Measurements from ENCODE around the gene FAM107B.

Gene FAM107B

DNA sequence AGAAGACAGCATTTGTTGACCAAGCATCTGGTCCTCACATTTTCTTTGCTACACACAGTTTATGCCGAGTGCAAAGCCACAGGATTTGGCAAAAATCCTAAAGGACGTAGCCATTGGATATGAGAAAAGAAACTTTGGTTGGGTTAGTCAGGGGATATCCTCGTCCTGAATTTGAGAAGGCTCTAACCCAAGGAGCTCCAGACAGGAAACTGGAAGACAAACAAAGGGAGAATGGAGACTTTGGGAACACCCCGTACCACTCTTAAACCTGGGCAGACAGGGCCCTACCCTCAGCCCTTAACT lies 297.3 kb downstream of the FAM107B start:
- DNase-seq: no peak

DNA sequence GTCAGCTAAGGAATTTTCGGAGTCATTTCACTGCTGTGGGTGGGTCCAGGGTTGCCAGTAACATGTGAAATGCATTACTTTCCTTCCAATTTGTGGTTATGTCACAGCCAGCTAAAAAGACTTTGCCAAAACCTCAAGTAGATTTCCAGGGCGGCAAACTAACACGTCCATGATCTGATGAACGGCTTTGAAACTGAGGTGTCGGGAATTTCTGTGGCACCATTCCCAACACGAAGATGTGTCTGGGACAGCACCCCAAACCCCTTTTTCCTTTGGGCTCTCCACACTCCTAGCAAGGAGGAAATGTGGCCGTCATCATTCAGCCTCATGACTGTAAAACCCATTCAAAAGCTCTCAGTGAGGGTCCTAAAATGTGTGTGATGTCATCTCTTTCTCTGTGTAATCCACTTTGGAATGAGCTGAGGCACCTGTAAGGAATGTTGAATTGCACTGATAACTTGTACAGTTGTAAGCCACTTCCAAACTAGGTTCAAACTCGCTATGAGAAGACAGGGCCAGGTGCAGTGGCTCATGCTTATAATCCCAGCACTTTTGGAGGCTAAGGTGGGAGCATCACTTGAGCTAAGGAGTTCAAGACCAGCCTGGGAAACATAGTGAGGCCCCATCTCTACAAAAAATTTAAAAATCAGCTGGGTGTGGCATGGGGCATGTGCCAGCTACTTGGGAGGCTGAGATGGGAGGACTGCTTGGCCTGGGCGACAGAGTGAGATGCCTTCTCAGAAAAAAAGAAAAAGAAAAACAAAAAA lies 297.9 kb downstream of the FAM107B start:
- DNase-seq: no peak

- no peak for DNase-seq
These were observed 298.7 kb downstream of the FAM107B start for GRCh38 chr10:14476006-14476405.

GRCh38 chr10:14474656-14475055 lies 300.0 kb downstream of the FAM107B start:
- no peak for DNase-seq

GRCh38 chr10:14470920-14471319 lies 303.8 kb downstream of the FAM107B start:
- DNase-seq: no peak

- no peak for DNase-seq
These were observed 306.0 kb downstream of the FAM107B start for GRCh38 chr10:14468726-14469125.
